NCI-H69 (cell line): Measurements from ENCODE around the gene TAF10.

Source experiments
- DNase-seq: peaks from one replicate; lab custom pipeline; 2025; lab: John Stamatoyannopoulos, UW

The TAF10 gene

GRCh38 chr11:6576471-6577373, 35.3 kb downstream of the TAF10 start:
- peak; percentile 74 for DNase-seq

- no peak for DNase-seq
Observed at GRCh38 chr11:6574816-6575715, 37.0 kb downstream of the TAF10 start.

- no peak for DNase-seq
Observed at GRCh38 chr11:6572215-6572614, 39.8 kb downstream of the TAF10 start.

DNA sequence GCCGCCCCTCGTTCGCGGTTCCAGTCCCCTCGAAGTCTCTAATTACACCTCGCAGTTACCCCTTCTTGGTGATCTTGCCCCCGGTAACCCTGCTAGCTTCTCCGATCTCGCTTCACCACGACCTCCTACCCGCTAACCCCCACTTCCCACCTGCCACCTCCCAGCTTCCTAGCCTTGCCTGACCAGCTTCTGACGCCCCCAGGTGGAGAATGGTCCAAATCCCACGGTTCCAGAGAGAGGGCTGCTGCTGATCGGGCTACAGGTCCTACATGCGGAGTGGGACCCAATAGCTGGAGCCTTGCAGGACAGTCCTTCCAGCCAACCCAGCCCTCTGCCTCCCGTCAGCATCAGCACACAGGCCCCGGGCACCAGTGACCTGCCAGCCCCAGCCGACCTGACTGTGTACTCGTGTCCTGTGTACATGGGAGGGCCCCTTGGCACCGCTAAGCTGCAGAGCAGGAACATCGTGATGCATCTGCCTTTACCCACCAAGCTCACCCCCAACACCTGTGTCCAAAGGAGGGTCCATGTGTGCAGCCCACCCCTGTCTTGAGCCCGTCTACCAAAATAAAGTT, 40.5 kb downstream of the TAF10 start:
- no peak for DNase-seq

DNA sequence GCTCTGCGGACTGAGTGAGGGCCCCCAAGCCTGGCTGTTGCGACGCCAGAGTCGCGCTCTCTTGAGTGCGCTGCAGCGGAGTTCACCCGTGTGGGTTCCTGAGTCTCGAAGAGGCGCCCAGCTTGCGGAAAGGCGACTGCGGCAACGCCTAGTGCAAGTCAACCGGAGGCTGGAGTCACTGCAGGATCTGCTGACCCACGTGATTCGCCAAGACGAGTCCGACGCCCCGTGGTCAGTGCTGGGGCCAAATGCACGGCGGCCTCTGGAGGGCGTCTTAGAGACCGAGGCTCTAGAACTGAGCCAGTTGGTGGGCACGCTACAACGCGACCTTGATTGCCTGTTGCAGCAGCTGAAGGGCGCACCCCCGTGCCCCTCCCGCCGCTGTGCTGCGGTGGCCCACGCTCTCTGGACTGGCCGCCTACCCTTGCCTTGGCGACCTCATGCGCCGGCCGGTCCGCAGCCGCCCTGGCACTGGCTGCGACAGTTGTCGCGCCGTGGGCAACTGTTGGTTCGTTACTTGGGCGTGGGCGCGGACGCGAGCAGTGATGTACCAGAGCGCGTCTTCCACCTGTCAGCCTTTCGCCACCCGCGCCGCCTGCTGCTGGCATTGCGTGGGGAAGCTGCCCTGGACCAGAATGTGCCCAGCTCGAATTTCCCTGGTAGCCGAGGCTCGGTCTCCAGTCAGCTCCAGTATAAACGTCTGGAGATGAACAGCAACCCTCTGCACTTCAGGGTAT, 41.2 kb downstream of the TAF10 start:
- DNase-seq = no peak

DNA sequence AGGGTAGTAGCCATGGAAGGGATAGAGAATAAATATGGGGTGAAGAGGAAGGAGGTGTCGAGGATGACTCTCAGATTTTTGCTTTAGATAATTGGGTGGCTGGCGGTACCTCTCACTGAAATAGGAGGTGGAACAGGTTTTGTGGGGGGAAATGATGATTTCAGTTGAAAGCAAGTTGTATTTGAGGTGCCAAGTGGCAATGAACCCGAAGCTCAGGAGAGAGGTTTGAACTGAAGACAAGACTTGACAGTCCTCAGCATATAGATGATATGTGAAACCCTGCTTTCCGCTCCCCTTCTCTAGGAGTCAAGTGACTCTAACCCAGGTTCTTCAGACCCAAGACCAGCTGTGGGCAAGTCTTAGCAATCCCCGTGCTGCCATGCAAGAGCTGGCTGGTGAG, 42.3 kb downstream of the TAF10 start:
- no peak for DNase-seq

GRCh38 chr11:6568191-6568918, 43.7 kb downstream of the TAF10 start:
- peak; percentile 66 for DNase-seq

GRCh38 chr11:6567371-6567745, 44.7 kb downstream of the TAF10 start:
- no peak for DNase-seq

GRCh38 chr11:6566704-6567370, 45.2 kb downstream of the TAF10 start:
- DNase-seq = no peak

- DNase-seq = no peak
Observed at GRCh38 chr11:6565988-6566703, 45.9 kb downstream of the TAF10 start.

DNA sequence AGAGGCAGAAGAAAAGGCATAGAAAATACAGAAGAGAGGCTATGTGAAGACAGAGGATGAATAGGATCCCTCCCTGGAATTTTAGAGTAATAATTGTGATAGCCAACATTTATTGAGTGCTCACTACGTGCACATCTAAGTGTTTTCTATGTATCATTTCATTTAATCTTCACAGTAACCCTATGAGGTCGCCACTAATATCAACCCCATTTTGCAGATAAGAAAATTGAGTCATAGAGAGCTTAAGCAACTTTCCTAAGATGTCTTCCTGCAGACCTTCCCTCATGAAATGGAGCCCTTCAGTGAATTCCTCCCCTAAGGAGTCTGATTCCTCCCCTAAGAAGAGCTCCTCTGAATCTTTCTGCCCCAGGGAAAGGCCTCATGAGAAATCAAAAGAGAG, 46.7 kb downstream of the TAF10 start:
- no peak for DNase-seq

- DNase-seq = no peak
Observed at GRCh38 chr11:6563667-6564066, 48.3 kb downstream of the TAF10 start.

DNA sequence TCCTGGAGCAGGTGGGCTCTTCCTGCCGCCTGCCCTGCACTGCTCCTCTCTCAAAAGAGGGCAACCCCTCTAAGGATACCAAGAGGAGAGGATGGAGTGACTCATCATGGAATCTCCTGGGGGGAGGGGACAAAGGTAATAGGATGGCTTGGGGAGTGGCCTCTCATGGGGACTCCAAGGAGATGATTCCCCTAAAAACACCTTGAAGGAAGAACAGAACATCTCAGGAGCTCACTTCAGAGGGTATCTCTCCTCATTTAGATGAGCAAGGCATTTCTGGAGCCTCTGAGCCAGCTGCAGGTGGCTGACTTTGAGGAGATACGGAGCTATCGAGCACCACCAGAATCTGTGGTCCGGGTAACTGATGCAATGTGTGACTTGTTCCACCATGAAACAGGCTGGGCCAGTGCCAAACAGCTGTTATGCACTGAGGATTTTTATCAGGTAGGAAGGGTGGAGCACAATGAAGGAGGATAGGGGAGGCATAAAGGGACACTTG, 48.8 kb downstream of the TAF10 start:
- DNase-seq = no peak

GRCh38 chr11:6561288-6561687, 50.7 kb downstream of the TAF10 start:
- DNase-seq = no peak
